Effector memory CD4-positive, alpha-beta T cell (primary cell): Measurements from ENCODE around the gene CLK4.

Experiments
- DNase-seq, 3 donors: peaks; one replicate each; pipeline ENCODE4 v3.0.0-alpha.2; 2020
- H3K27ac ChIP-seq: 2 replicates; pipeline ENCODE4 v1.7.0; 2013; ENCODE audit warnings: mild to moderate bottlenecking, low read length, moderate library complexity; ENCODE audit not compliant: insufficient read depth, poor library complexity, severe bottlenecking
- H3K27me3 ChIP-seq: replicated peaks from 2 replicates; pipeline ENCODE4 v1.7.0; 2013; ENCODE audit warnings: mild to moderate bottlenecking, low read length; ENCODE audit not compliant: insufficient read depth, control insufficient read depth, poor library complexity, severe bottlenecking
- H3K36me3 ChIP-seq: 2 replicates; pipeline ENCODE4 v1.7.0; 2013; ENCODE audit warnings: mild to moderate bottlenecking, low read length, moderate library complexity; ENCODE audit not compliant: control insufficient read depth, insufficient read depth
- H3K4me1 ChIP-seq: 2 replicates; pipeline ENCODE4 v1.7.0; 2013; ENCODE audit warnings: low read length, mild to moderate bottlenecking; ENCODE audit not compliant: control insufficient read depth, insufficient read depth, poor library complexity, severe bottlenecking
- H3K4me3 ChIP-seq: 2 replicates; pipeline ENCODE4 v1.7.0; 2013; ENCODE audit warnings: low read length, low read depth, mild to moderate bottlenecking; ENCODE audit not compliant: insufficient read depth, poor library complexity, severe bottlenecking
- H3K9me3 ChIP-seq: 2 replicates; pipeline ENCODE4 v1.7.0; 2013; ENCODE audit warnings: mild to moderate bottlenecking, low read length, moderate library complexity; ENCODE audit not compliant: control insufficient read depth

The CLK4 gene

GRCh38 chr5:178560911-178561310 lies 65.9 kb downstream of the CLK4 start:
- no peak for DNase-seq
- no peaks in the 10 kb centered on the region for H3K9me3 ChIP-seq
- no peak overlapping the region for H3K4me3 ChIP-seq
- H3K27ac ChIP-seq: no peak overlapping the region
- H3K27me3 ChIP-seq: no peaks in the 10 kb centered on the region
- H3K36me3 ChIP-seq: no peaks in the 10 kb centered on the region
- H3K4me1 ChIP-seq: no peaks in the 10 kb centered on the region

- no peak overlapping the region for H3K27ac ChIP-seq
- no peaks in the 10 kb centered on the region for H3K4me1 ChIP-seq
- H3K36me3 ChIP-seq: no peaks in the 10 kb centered on the region
- no peak overlapping the region for H3K4me3 ChIP-seq
- no peaks in the 10 kb centered on the region for H3K9me3 ChIP-seq
- no peak for DNase-seq
- H3K27me3 ChIP-seq: no peaks in the 10 kb centered on the region
Measured at GRCh38 chr5:178557416-178557815, 69.4 kb downstream of the CLK4 start.

DNA sequence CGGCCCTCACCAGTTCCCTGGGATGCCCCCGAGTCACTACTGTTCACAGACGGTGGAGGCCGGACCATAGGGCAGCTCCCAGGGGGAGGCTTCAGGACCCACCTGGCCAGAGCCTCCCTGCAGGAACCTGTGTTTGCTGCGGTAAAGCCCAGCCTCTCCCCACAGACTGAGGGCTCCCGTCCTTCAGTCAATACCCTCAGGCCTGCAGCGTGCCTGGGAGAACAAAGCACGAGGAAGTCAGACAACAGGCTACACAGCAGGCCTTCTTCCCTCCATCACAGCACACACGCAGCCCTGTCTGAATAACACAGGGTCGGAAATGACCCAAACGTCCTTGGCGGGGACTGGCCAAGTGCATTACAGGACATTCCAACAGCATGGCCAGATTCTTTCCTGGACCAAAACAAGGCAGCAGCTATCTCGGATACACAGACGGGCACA lies 71.1 kb downstream of the CLK4 start:
- no peak for DNase-seq
- Histone ChIP-seq H3K27me3 (no peaks in the 10 kb centered on the region), H3K27ac (no peak overlapping the region), H3K36me3 (no peaks in the 10 kb centered on the region), H3K4me1 (no peaks in the 10 kb centered on the region), H3K9me3 (no peaks in the 10 kb centered on the region), H3K4me3 (no peak overlapping the region)

DNA sequence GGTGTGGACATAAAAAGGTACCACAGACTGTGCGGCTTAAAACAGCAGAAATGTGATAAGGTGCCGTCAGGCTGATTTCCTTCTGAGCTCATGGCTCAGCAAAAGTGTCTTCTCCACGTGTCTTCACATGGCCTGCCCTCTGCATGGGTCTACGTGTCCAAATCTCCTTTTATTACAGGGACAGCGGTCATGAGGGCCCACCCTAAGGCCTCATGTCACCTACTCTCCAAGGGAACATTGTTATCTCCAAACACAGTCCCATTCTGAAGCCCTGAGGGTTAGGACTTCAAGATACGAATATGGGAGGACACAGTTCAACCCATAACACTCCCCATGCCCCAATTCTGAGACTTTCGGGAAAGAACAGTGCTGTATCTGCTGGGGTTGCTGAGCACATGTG lies 71.8 kb downstream of the CLK4 start:
- no peaks in the 10 kb centered on the region for H3K27me3 ChIP-seq
- no peak overlapping the region for H3K27ac ChIP-seq
- H3K4me3 ChIP-seq: no peak overlapping the region
- DNase-seq: no peak
- H3K4me1 ChIP-seq: no peaks in the 10 kb centered on the region
- H3K36me3 ChIP-seq: no peaks in the 10 kb centered on the region
- H3K9me3 ChIP-seq: no peaks in the 10 kb centered on the region

- no peaks in the 10 kb centered on the region for H3K9me3 ChIP-seq
- no peaks in the 10 kb centered on the region for H3K27me3 ChIP-seq
- no peak overlapping the region for H3K4me3 ChIP-seq
- no peak for DNase-seq
- H3K27ac ChIP-seq: no peak overlapping the region
- H3K36me3 ChIP-seq: no peaks in the 10 kb centered on the region
- H3K4me1 ChIP-seq: no peaks in the 10 kb centered on the region
Measured at GRCh38 chr5:178554311-178554710, 72.5 kb downstream of the CLK4 start.

- Histone ChIP-seq H3K9me3 (no peaks in the 10 kb centered on the region), H3K36me3 (no peaks in the 10 kb centered on the region), H3K27me3 (no peaks in the 10 kb centered on the region), H3K27ac (no peak overlapping the region), H3K4me1 (no peaks in the 10 kb centered on the region), H3K4me3 (no peak overlapping the region)
- no peak for DNase-seq
Measured at GRCh38 chr5:178553517-178553916, 73.3 kb downstream of the CLK4 start.
